GM21515 (cell line): ENCODE measurements around the gene PLEKHO2.
A peak's percentile ranks its signal among the peaks of the same experiment; 100 is the strongest.

Source experiments
- ATAC-seq: cut with Tn5 transposase; IDR thresholded peaks from one replicate; pipeline ENCODE4 v1.9.1; 2021; ENCODE audit not compliant: unreplicated experiment

Gene PLEKHO2

GRCh38 chr15:64825431-64826294, 16.1 kb upstream of the PLEKHO2 start, which contains the start of gene PIF1:
PIF1 (minus strand) TSS chr15:64825647; CDS start chr15:64824335, 1,312 bp downstream.
- peak; percentile 81 for ATAC-seq

- no peak for ATAC-seq
These were observed 12.7 kb upstream of the PLEKHO2 start for GRCh38 chr15:64828985-64829384.

GRCh38 chr15:64833690-64834089, 8.0 kb upstream of the PLEKHO2 start:
- ATAC-seq, result no peak

GRCh38 chr15:64836023-64836536, 5.6 kb upstream of the PLEKHO2 start:
- ATAC-seq, result peak; percentile 3

- no peak for ATAC-seq
These were observed 4.2 kb upstream of the PLEKHO2 start for GRCh38 chr15:64837502-64837901.

- no peak for ATAC-seq
These were observed 713 bp upstream of the PLEKHO2 start for GRCh38 chr15:64841060-64841343.

GRCh38 chr15:64842096-64842939, 603 bp downstream of the PLEKHO2 start:
- no peak for ATAC-seq

GRCh38 chr15:64842986-64843561, 1.4 kb downstream of the PLEKHO2 start:
- ATAC-seq, result no peak

GRCh38 chr15:64843991-64844390, 2.3 kb downstream of the PLEKHO2 start:
- no peak for ATAC-seq

GRCh38 chr15:64844576-64845145, 2.9 kb downstream of the PLEKHO2 start:
- ATAC-seq, result no peak

GRCh38 chr15:64845183-64845611, 3.5 kb downstream of the PLEKHO2 start:
- no peak for ATAC-seq

- ATAC-seq, result no peak
These were observed 4.3 kb downstream of the PLEKHO2 start for GRCh38 chr15:64845831-64846595.

GRCh38 chr15:64847016-64847415, 5.3 kb downstream of the PLEKHO2 start:
- ATAC-seq, result no peak

- no peak for ATAC-seq
These were observed 5.7 kb downstream of the PLEKHO2 start for GRCh38 chr15:64847448-64847847.

GRCh38 chr15:64847876-64848716, 6.4 kb downstream of the PLEKHO2 start:
- no peak for ATAC-seq

- no peak for ATAC-seq
These were observed 9.2 kb downstream of the PLEKHO2 start for GRCh38 chr15:64850778-64851502.

GRCh38 chr15:64851503-64851840, 9.8 kb downstream of the PLEKHO2 start:
- no peak for ATAC-seq

GRCh38 chr15:64854041-64854440, 12.3 kb downstream of the PLEKHO2 start:
- ATAC-seq, result no peak

GRCh38 chr15:64854526-64854925, 12.8 kb downstream of the PLEKHO2 start:
- ATAC-seq, result no peak
